Measurements from ENCODE around the gene CFAP20DC.
"Not testable (repeated sequence)": the region's sequence is repeated elsewhere in the genome, so short reads cannot be mapped to it uniquely, and the experiment has no call there.

CFAP20DC gene

GRCh38 chr3:58965865-58966264 is 84.0 kb downstream of the CFAP20DC start:
- in situ Hi-C loops (cut with MboI; ENCODE audit: low sequenced_read_pairs) = no loop called here

GRCh38 chr3:58963928-58964503 is 85.8 kb downstream of the CFAP20DC start:
- in situ Hi-C loops (cut with MboI; ENCODE audit: low sequenced_read_pairs) = no loop called here

- in situ Hi-C loops (cut with MboI; ENCODE audit: low sequenced_read_pairs) = no loop called here
Observed at GRCh38 chr3:58962816-58963215, 87.0 kb downstream of the CFAP20DC start.

- in situ Hi-C loops (cut with MboI; ENCODE audit: low sequenced_read_pairs) = no loop called here
Observed at GRCh38 chr3:58962040-58962651, 87.7 kb downstream of the CFAP20DC start.

GRCh38 chr3:58955308-58955707 is 94.5 kb downstream of the CFAP20DC start:
- in situ Hi-C loops (cut with MboI; ENCODE audit: low sequenced_read_pairs) = no loop called here

GRCh38 chr3:58953288-58953687 is 96.5 kb downstream of the CFAP20DC start:
- in situ Hi-C loops (cut with MboI; ENCODE audit: low sequenced_read_pairs) = no loop called here

- in situ Hi-C loops (cut with MboI; ENCODE audit: low sequenced_read_pairs) = no loop called here
Observed at GRCh38 chr3:58952128-58952917, 97.5 kb downstream of the CFAP20DC start.

GRCh38 chr3:58948018-58948417 is 101.8 kb downstream of the CFAP20DC start:
- in situ Hi-C loops (cut with MboI; ENCODE audit: low sequenced_read_pairs) = no loop called here

GRCh38 chr3:58946875-58947274 is 103.0 kb downstream of the CFAP20DC start:
- in situ Hi-C loops (cut with MboI; ENCODE audit: low sequenced_read_pairs) = no loop called here

GRCh38 chr3:58938057-58938456 is 111.8 kb downstream of the CFAP20DC start:
- in situ Hi-C loops (cut with MboI; ENCODE audit: low sequenced_read_pairs) = no loop called here

- in situ Hi-C loops (cut with MboI; ENCODE audit: low sequenced_read_pairs) = no loop called here
Observed at GRCh38 chr3:58924578-58924977, 125.2 kb downstream of the CFAP20DC start.

GRCh38 chr3:58900386-58900785 is 149.4 kb downstream of the CFAP20DC start:
- in situ Hi-C loops (cut with MboI; ENCODE audit: low sequenced_read_pairs) = no loop called here

GRCh38 chr3:58899953-58900298 is 149.9 kb downstream of the CFAP20DC start:
- in situ Hi-C loops (cut with MboI; ENCODE audit: low sequenced_read_pairs) = no loop called here

GRCh38 chr3:58899159-58899952 is 150.5 kb downstream of the CFAP20DC start:
- in situ Hi-C loops (cut with MboI; ENCODE audit: low sequenced_read_pairs) = no loop called here

- in situ Hi-C loops (cut with MboI; ENCODE audit: low sequenced_read_pairs) = no loop called here
Observed at GRCh38 chr3:58898513-58898912, 151.3 kb downstream of the CFAP20DC start.

GRCh38 chr3:58897646-58898045 is 152.2 kb downstream of the CFAP20DC start:
- in situ Hi-C loops (cut with MboI; ENCODE audit: low sequenced_read_pairs) = no loop called here

- in situ Hi-C loops (cut with MboI; ENCODE audit: low sequenced_read_pairs) = not testable (repeated sequence)
Observed at GRCh38 chr3:58895678-58896077, 154.1 kb downstream of the CFAP20DC start.

- in situ Hi-C loops (cut with MboI; ENCODE audit: low sequenced_read_pairs) = not testable (repeated sequence)
Observed at GRCh38 chr3:58892526-58892925, 157.3 kb downstream of the CFAP20DC start.

- in situ Hi-C loops (cut with MboI; ENCODE audit: low sequenced_read_pairs) = no loop called here
Observed at GRCh38 chr3:58888087-58888486, 161.7 kb downstream of the CFAP20DC start.

GRCh38 chr3:58884453-58884852 is 165.4 kb downstream of the CFAP20DC start:
- in situ Hi-C loops (cut with MboI; ENCODE audit: low sequenced_read_pairs) = no loop called here

GRCh38 chr3:58880182-58880581 is 169.6 kb downstream of the CFAP20DC start:
- in situ Hi-C loops (cut with MboI; ENCODE audit: low sequenced_read_pairs) = no loop called here

Data from HL-60/S4 treated with retinoic acid at 250 ng/mL for 4 days and 3 days (cell line).